Right atrium auricular region (tissue), 2 donors: ENCODE measurements around the gene PEX14. TPM values are rescaled to one million over a fixed set of nuclear protein-coding genes. Genes with fewer than 3 reads are reported as not detected.

Experiments used
- DNase-seq: peaks from one replicate; pipeline ENCODE4 v3.0.0-alpha.2; 2019; ENCODE audit warnings: low spot score
- H3K27ac ChIP-seq, 2 donors: fragments of 200-600 bp; sonication (generic); 1 replicate in 1 of 2; 2 replicates in 1 of 2; pipeline ENCODE4 v1.5.1; 2016 to 2019
- H3K27me3 ChIP-seq, 2 donors: fragments of 200-600 bp; sonication (generic); one replicate each; pipeline versions ENCODE4 v1.5.1 to v1.6.0; 2017 to 2019
- H3K36me3 ChIP-seq: fragments of 200-600 bp; sonication (generic); one replicate; pipeline ENCODE4 v1.5.1; 2016
- H3K4me1 ChIP-seq, 2 donors: fragments of 200-600 bp; sonication (generic); one replicate each; pipeline versions ENCODE4 v1.5.1 to v1.6.0; 2017 to 2019
- H3K4me3 ChIP-seq, 2 donors: fragments of 200-600 bp; sonication (generic); 1 replicate in 1 of 2; 2 replicates in 1 of 2; pipeline ENCODE4 v1.5.1; 2017 to 2019; ENCODE audit warnings: mild to moderate bottlenecking in 1 of 2, moderate library complexity in 1 of 2
- H3K9me3 ChIP-seq, 2 donors: fragments of 200-600 bp; sonication (generic); one replicate each; pipeline ENCODE4 v1.5.1; 2019
- total RNA-seq, 2 donors: library from RNA; depleted of rRNA; stranded (reverse); fragments of >200 nt; gene quantifications; one replicate each; pipeline ENCODE4 v1.1.0, GENCODE V29; 2016
- TF ChIP-seq, protein P1 (sequence below), 2 donors: fragments of 200-600 bp; sonication (generic); IDR thresholded peaks; one replicate each; pipeline ENCODE4 v1.5.1; 2019; ENCODE audit warnings: antibody characterized with exemption in 2 of 2

PEX14 gene
- total RNA-seq, 2 donors from 2014 or later, result 13.7 to 14.5 TPM

- H3K36me3 ChIP-seq, result no peaks in the 10 kb centered on the region
- no peak overlapping the region for H3K4me3 ChIP-seq
- H3K27ac ChIP-seq, result peak overlapping the region in 1 of 2 donors; percentile 63
- H3K4me1 ChIP-seq, result peaks cover 0 to 7% of the 10 kb centered on the region in 2 donors
- TF ChIP-seq, protein P1, sequence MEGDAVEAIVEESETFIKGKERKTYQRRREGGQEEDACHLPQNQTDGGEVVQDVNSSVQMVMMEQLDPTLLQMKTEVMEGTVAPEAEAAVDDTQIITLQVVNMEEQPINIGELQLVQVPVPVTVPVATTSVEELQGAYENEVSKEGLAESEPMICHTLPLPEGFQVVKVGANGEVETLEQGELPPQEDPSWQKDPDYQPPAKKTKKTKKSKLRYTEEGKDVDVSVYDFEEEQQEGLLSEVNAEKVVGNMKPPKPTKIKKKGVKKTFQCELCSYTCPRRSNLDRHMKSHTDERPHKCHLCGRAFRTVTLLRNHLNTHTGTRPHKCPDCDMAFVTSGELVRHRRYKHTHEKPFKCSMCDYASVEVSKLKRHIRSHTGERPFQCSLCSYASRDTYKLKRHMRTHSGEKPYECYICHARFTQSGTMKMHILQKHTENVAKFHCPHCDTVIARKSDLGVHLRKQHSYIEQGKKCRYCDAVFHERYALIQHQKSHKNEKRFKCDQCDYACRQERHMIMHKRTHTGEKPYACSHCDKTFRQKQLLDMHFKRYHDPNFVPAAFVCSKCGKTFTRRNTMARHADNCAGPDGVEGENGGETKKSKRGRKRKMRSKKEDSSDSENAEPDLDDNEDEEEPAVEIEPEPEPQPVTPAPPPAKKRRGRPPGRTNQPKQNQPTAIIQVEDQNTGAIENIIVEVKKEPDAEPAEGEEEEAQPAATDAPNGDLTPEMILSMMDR (IDR thresholded peaks at IDR 0.05), result no peak
- no peaks in the 10 kb centered on the region for H3K27me3 ChIP-seq
- DNase-seq, result no peak
- H3K9me3 ChIP-seq, result no peaks in the 10 kb centered on the region
Observed at GRCh38 chr1:10612436-10613160, 137.8 kb downstream of the PEX14 start.

- no peak for DNase-seq
- H3K4me1 ChIP-seq, result peaks cover 0 to 7% of the 10 kb centered on the region in 2 donors
- no peak overlapping the region for H3K27ac ChIP-seq
- no peaks in the 10 kb centered on the region for H3K9me3 ChIP-seq
- no peaks in the 10 kb centered on the region for H3K36me3 ChIP-seq
- TF ChIP-seq, protein P1 (IDR thresholded peaks at IDR 0.05), result no peak
- no peaks in the 10 kb centered on the region for H3K27me3 ChIP-seq
- H3K4me3 ChIP-seq, result no peak overlapping the region
Observed at GRCh38 chr1:10613340-10613739, 138.6 kb downstream of the PEX14 start.

DNA sequence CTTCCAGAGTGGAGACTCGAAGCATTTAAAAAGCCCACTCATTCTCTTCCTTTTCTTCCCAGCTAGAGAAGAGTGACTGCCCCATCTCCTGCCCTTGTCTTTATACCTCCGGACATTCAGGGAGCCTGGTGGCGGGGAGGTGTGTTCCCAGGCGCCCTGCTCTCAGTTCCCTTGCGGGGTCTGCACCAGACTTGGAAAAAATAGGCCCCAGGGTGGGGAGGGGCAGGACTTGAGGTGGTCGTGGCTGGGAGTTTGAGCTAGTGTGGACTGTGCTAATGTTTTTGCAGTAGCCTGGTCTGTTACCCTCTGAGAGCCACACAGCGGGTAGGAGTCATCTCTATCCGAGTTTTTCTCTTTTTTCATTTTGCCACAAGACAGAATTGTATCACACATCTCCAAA is 139.1 kb downstream of the PEX14 start:
- Histone ChIP-seq H3K4me3 (no peak overlapping the region), H3K9me3 (no peaks in the 10 kb centered on the region), H3K4me1 (peaks cover 0 to 7% of the 10 kb centered on the region in 2 donors), H3K27ac (no peak overlapping the region), H3K36me3 (no peaks in the 10 kb centered on the region), H3K27me3 (no peaks in the 10 kb centered on the region)
- TF ChIP-seq, protein P1 (IDR thresholded peaks at IDR 0.05), result no peak
- no peak for DNase-seq

DNA sequence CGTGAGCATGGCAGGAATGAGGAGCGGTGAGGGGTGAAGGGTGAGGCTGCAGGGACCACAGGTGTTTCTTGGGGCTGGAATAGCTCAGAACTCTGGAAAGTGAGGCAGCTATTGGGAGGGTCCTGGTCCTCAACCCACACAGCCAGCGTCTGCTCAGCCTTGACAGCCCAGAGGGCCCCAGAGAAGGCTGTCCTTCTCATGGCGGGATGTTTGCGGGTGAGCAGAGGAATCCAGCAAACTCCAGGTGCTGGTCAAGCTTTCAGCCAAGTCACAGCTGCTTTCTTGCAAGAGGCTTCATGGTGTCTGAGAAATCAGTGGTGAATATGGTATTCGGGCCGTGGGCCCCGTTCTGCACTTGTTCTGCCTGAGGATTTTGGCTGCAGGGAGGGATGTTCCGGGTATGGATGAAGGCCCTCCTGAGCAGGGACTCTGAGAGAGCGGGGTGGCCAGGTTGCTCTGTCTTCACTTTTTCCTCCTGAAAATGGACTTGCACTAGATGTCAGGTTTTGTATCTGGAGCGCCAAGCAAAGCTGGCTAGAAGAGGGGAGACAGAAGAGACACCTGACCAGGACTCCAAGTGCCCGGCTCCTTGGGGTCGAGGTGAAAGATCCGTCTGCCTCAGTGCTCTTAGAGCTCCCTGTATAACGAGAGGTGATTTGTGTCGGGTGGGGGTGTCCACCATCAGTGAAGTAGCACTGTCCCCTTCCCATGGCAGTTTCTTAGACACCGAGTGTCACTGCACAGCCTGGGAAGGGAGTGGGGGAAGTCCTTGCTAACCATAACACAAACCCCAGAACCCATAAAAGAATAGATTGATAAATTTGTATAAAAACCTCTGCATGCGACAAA is 139.9 kb downstream of the PEX14 start:
- H3K27me3 ChIP-seq, result no peaks in the 10 kb centered on the region
- H3K4me1 ChIP-seq, result peaks cover 0 to 7% of the 10 kb centered on the region in 2 donors
- H3K9me3 ChIP-seq, result no peaks in the 10 kb centered on the region
- TF ChIP-seq, protein P1 (IDR thresholded peaks at IDR 0.05), result no peak
- H3K27ac ChIP-seq, result no peak overlapping the region
- H3K4me3 ChIP-seq, result no peak overlapping the region
- no peak for DNase-seq
- no peaks in the 10 kb centered on the region for H3K36me3 ChIP-seq

- no peak overlapping the region for H3K27ac ChIP-seq
- DNase-seq, result no peak
- H3K36me3 ChIP-seq, result peaks cover 4% of the 10 kb centered on the region
- peaks cover 0 to 7% of the 10 kb centered on the region in 2 donors for H3K4me1 ChIP-seq
- TF ChIP-seq, protein P1 (IDR thresholded peaks at IDR 0.05), result no peak
- H3K9me3 ChIP-seq, result no peaks in the 10 kb centered on the region
- no peak overlapping the region for H3K4me3 ChIP-seq
- H3K27me3 ChIP-seq, result no peaks in the 10 kb centered on the region
Observed at GRCh38 chr1:10615332-10615731, 140.6 kb downstream of the PEX14 start.
